ENCODE data around the gene DIS3L2.
A peak's percentile ranks its signal among the peaks of the same experiment; 100 is the strongest.
"Not testable (repeated sequence)": the region's sequence is repeated elsewhere in the genome, so short reads cannot be mapped to it uniquely, and the experiment has no call there.

Gene DIS3L2

GRCh38 chr2:232370007-232370406, 408.5 kb downstream of the DIS3L2 start:
- DNase-seq (ENCODE audit: low read depth): not testable (repeated sequence)

- DNase-seq (ENCODE audit: low read depth): peak; percentile 64
These were observed 411.0 kb downstream of the DIS3L2 start for GRCh38 chr2:232372231-232373208.

- DNase-seq (ENCODE audit: low read depth): no peak
These were observed 412.8 kb downstream of the DIS3L2 start for GRCh38 chr2:232374356-232374755.

GRCh38 chr2:232375164-232375563, 413.7 kb downstream of the DIS3L2 start:
- DNase-seq (ENCODE audit: low read depth): no peak

GRCh38 chr2:232376260-232376659, 414.7 kb downstream of the DIS3L2 start:
- DNase-seq (ENCODE audit: low read depth): no peak

GRCh38 chr2:232376713-232377112, 415.2 kb downstream of the DIS3L2 start:
- no peak for DNase-seq (ENCODE audit: low read depth)

GRCh38 chr2:232377319-232377718, 415.8 kb downstream of the DIS3L2 start:
- DNase-seq (ENCODE audit: low read depth): no peak

- DNase-seq (ENCODE audit: low read depth): no peak
These were observed 416.6 kb downstream of the DIS3L2 start for GRCh38 chr2:232377841-232378734.

GRCh38 chr2:232378735-232379151, 417.2 kb downstream of the DIS3L2 start, which contains the start of gene ALPP:
Gene ALPP (plus strand): TSS chr2:232378751. CDS start chr2:232378803, 52 bp downstream.
- not testable (repeated sequence) for DNase-seq (ENCODE audit: low read depth)

- not testable (repeated sequence) for DNase-seq (ENCODE audit: low read depth)
These were observed 418.4 kb downstream of the DIS3L2 start for GRCh38 chr2:232379610-232380590.

GRCh38 chr2:232381204-232382031, 419.9 kb downstream of the DIS3L2 start:
- not testable (repeated sequence) for DNase-seq (ENCODE audit: low read depth)

GRCh38 chr2:232382331-232383225, 421.1 kb downstream of the DIS3L2 start:
- DNase-seq (ENCODE audit: low read depth): no peak

- DNase-seq (ENCODE audit: low read depth): no peak
These were observed 423.0 kb downstream of the DIS3L2 start for GRCh38 chr2:232384466-232384865.

GRCh38 chr2:232385058-232385457, 423.5 kb downstream of the DIS3L2 start:
- DNase-seq (ENCODE audit: low read depth): not testable (repeated sequence)

- DNase-seq (ENCODE audit: low read depth): peak; percentile 95
These were observed 424.4 kb downstream of the DIS3L2 start for GRCh38 chr2:232385660-232386489.

GRCh38 chr2:232386490-232386739, 424.9 kb downstream of the DIS3L2 start:
- no peak for DNase-seq (ENCODE audit: low read depth)
